Vagina (tissue), 2 donors: ENCODE data around the gene BMPR1A.

ENCODE experiments used
- POLR2A ChIP-seq, 2 donors: fragments of 450-650 bp; IDR thresholded peaks; one replicate each; pipeline ENCODE4 v1.6.1; 2017; ENCODE audit warnings: antibody characterized with exemption in 2 of 2, mild to moderate bottlenecking in 2 of 2, moderate library complexity in 2 of 2
- TF ChIP-seq, protein P1 (sequence below), 3 experiments: fragments of 450-650 bp in 2 of 3; fragments of 200-600 bp in 1 of 3; sonication (generic) in 1 of 3; IDR thresholded peaks; one replicate each; pipeline ENCODE4 v1.5.1; 2017 to 2019; ENCODE audit warnings: antibody characterized with exemption in 3 of 3, mild to moderate bottlenecking in 2 of 3, moderate library complexity in 2 of 3

DNA sequence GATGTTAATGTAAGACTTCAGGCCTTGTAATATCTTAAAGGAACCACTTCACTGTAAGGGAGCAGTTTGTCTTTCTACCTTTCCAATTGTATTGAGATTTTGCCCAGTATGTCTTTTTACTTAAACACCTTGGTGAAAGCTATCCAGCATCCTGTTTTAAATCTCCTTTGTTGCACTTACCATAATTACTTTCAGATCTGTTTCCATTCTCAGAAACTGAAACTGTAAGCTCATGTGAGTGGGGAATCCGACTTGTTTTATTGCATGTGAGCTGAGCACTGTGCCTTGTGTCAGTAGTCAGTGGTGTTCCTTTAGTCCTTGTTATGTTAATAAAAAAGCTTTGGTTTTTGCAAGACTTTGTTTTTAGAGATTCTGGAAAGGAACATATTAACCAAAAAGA lies 42.2 kb downstream of the BMPR1A start:
- TF ChIP-seq, protein P1, sequence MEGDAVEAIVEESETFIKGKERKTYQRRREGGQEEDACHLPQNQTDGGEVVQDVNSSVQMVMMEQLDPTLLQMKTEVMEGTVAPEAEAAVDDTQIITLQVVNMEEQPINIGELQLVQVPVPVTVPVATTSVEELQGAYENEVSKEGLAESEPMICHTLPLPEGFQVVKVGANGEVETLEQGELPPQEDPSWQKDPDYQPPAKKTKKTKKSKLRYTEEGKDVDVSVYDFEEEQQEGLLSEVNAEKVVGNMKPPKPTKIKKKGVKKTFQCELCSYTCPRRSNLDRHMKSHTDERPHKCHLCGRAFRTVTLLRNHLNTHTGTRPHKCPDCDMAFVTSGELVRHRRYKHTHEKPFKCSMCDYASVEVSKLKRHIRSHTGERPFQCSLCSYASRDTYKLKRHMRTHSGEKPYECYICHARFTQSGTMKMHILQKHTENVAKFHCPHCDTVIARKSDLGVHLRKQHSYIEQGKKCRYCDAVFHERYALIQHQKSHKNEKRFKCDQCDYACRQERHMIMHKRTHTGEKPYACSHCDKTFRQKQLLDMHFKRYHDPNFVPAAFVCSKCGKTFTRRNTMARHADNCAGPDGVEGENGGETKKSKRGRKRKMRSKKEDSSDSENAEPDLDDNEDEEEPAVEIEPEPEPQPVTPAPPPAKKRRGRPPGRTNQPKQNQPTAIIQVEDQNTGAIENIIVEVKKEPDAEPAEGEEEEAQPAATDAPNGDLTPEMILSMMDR (IDR thresholded peaks at IDR 0.05), result no peak
- TF ChIP-seq POLR2A (IDR thresholded peaks at IDR 0.05), result no peak
